NCI-H510A treated with DMSO at 0.1 percent for 48 hours (cell line): Measurements from ENCODE around the gene ODAPH.
"Not testable (repeated sequence)": the region's sequence is repeated elsewhere in the genome, so short reads cannot be mapped to it uniquely, and the experiment has no call there.

ENCODE experiments used
- DNase-seq: peaks from one replicate; lab custom pipeline; 2025; lab: John Stamatoyannopoulos, UW

The ODAPH gene

GRCh38 chr4:75555294-75556164 is at the start of gene ODAPH:
ODAPH (plus strand) TSS chr4:75556066; CDS start chr4:75556083, 17 bp downstream.
- no peak for DNase-seq

GRCh38 chr4:75509592-75509991 is 46.3 kb upstream of the ODAPH start:
- DNase-seq: not testable (repeated sequence)

GRCh38 chr4:75511841-75512240 is 44.0 kb upstream of the ODAPH start:
- no peak for DNase-seq

GRCh38 chr4:75512386-75513211 is 43.3 kb upstream of the ODAPH start:
- DNase-seq: no peak

GRCh38 chr4:75513526-75514130 is 42.2 kb upstream of the ODAPH start:
- DNase-seq: no peak

- peak; percentile 99 for DNase-seq
Measured at GRCh38 chr4:75514131-75514948, 41.5 kb upstream of the ODAPH start, which contains the start of the genes RCHY1 and THAP6. RCHY1 (minus strand) TSS chr4:75514403; CDS start chr4:75514286, 117 bp downstream. THAP6 (plus strand) TSS chr4:75514473; CDS start chr4:75515453, 980 bp downstream.

- DNase-seq: peak; percentile 78
Measured at GRCh38 chr4:75514949-75515612, 40.8 kb upstream of the ODAPH start.

- no peak for DNase-seq
Measured at GRCh38 chr4:75516144-75516543, 39.7 kb upstream of the ODAPH start.

- not testable (repeated sequence) for DNase-seq
Measured at GRCh38 chr4:75519452-75519851, 36.4 kb upstream of the ODAPH start.

- no peak for DNase-seq
Measured at GRCh38 chr4:75525086-75525485, 30.8 kb upstream of the ODAPH start.

- DNase-seq: no peak
Measured at GRCh38 chr4:75525910-75526309, 30.0 kb upstream of the ODAPH start.

GRCh38 chr4:75527482-75527881 is 28.4 kb upstream of the ODAPH start:
- no peak for DNase-seq

GRCh38 chr4:75530556-75531322 is 25.1 kb upstream of the ODAPH start:
- DNase-seq: no peak

- not testable (repeated sequence) for DNase-seq
Measured at GRCh38 chr4:75531536-75532143, 24.2 kb upstream of the ODAPH start.

GRCh38 chr4:75533339-75533887 is 22.5 kb upstream of the ODAPH start:
- DNase-seq: not testable (repeated sequence)

GRCh38 chr4:75533926-75534325 is 21.9 kb upstream of the ODAPH start:
- not testable (repeated sequence) for DNase-seq

- not testable (repeated sequence) for DNase-seq
Measured at GRCh38 chr4:75537308-75537707, 18.6 kb upstream of the ODAPH start.

GRCh38 chr4:75542824-75543223 is 13.0 kb upstream of the ODAPH start:
- DNase-seq: no peak

GRCh38 chr4:75544220-75544619 is 11.6 kb upstream of the ODAPH start:
- not testable (repeated sequence) for DNase-seq
